ENCODE measurements around the gene DLGAP1.

DLGAP1 gene

DNA sequence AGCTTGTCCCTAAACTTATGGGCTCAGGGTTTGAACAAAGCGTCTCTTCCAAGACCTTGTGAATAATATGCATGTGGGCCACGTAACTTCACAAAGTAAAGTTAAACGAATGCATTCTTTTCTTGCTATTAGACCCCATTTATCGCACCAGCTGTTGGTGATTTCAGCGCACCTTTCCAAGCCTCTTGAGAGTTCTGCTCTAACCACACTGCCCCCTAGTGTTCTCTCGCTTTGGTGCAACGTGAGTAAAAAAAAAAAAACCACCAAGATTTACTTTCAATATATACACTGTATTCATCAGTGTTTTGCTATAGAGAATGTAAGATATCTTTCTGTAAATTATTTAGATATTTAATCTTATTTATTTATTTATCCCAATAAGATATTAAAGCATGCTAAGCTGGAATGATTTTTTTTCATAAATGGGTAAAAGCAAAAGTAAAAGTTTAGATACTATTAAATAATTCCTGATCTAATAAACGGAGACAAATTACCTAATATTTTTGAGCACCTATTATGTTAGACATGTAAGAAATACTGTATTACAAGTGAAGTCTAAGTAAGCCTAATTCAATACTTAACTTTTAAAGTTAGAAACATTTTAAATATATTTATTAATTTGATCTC lies 459.5 kb downstream of the DLGAP1 start:
- no peak for DNase-seq (ENCODE audit: low read depth)

DNA sequence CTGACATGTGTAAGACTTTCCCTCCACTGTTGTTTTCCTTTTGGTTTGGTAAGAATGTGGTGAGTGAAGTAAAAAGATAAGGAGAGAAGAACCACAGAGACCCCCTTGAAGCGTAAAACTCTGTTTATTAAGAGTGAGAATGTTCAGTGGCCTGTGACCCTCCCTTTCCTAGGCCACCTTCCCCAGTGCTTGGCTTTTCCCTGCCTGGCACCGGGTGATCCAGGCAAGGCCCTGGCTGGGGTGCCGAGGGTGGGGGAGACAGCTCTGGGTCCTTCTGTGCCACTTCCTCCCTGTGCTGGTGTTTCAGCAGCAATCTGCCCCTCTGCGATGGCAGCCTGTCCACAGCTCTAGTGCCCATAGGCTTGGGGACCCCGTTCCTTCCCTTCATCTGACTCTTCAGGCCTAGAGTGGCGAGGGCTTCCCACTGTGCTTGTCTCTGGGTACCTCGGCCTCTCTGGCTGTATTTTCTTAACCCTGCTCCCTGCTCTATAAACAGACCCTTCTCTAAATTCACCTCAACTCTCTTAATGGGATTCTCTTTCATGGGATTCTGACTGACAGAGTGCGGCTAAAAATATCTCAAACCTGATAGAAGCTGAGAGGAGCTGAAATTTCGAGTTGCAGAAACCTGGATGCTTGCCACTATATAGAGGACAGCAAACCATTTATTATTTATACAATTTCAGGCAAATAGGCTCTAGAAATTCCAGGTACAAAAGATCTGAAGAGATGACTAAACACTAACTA lies 461.0 kb downstream of the DLGAP1 start:
- DNase-seq (ENCODE audit: low read depth) = no peak

DNA sequence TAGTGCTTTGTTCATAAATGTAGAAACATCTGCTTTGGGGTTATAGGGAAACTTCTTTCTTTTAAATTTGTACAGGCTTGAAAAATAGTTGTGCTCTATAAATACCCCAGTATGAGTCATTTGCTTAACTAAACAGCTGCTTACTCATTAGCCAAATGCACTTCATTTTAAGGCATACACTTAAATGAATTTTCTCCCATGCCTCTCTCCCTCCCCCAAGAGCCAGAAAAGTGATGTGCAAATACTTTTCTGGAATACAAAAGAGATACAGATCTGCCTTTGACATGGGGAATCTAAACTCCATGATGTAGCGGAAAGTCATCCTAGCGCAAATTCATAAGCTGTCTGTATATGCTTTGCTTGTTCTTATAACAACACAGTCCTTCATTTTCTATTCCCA lies 469.4 kb downstream of the DLGAP1 start:
- no peak for DNase-seq (ENCODE audit: low read depth)

DNA sequence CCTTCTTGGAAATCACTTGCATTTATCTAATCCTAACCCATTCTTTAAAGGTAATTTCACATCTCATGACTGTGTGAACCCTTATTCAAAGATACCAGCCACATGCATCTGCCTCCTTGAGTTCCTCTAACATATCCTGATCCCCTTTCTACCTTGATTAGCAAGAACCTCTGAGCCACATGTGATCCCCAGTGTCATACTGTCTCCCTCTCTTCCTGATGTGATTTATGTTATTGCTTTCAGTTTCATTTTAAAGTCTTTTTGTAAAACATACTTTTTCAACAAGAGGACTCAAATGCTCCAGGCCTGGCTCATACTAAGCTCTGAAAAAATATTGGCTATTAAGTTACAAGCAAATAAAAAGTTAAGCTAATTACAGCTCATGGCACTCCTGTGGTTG lies 470.1 kb downstream of the DLGAP1 start:
- no peak for DNase-seq (ENCODE audit: low read depth)

DNA sequence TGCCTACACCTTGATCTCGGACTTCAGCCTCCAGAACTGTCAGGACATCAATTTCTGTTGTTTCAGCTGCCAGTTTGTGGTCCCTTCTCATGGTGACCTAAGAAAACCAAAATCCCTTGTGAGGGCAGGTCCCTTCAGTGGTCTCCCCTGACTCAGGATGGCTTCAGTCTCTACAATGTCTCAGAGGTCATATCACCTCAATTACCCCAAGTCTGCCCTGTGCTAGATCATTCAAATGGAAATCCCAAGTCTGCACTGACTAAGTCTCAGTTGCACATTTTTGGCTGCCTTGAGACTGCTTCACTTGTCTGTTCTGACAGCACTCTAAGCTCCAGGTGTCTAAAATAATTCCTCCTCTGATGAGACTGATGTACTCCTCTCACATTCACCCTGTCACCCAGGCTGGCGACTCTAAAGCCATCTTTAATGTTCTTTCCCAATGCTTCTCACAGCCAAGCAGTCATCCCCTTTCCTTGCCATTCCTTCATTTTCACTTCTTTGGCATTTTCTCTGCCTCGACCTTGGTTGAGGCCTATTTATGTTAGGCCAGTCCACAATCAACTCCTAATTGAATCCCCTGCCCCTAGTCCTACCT lies 470.8 kb downstream of the DLGAP1 start:
- DNase-seq (ENCODE audit: low read depth) = no peak

DNA sequence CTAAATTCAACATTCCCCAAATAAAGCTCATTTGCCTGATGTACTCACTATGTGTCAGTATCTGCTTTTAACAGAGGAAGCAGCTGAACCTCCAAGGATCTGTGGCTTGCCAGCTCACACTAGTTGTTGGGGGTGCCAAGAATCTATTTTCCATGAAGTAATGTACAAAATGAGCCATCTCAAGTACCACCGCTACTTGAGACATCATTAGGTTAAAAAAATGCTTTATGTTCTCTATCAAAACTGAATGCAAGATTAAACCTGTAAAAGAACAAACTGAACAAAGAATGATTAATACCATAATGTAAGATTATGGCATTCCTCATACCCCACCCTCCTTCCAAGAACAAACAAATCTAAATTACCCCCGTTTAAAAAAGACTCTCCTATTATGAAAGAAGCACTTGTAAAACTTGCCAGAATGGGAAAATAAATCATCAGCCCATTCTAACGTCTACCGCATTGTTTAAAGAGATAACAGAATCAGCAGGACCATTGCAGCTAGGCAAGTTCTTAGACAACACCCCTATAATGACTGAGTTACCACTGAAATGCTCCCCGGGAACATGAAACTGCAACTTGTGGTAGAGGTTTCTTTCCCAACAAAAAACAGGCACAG lies 471.6 kb downstream of the DLGAP1 start:
- no peak for DNase-seq (ENCODE audit: low read depth)

DNA sequence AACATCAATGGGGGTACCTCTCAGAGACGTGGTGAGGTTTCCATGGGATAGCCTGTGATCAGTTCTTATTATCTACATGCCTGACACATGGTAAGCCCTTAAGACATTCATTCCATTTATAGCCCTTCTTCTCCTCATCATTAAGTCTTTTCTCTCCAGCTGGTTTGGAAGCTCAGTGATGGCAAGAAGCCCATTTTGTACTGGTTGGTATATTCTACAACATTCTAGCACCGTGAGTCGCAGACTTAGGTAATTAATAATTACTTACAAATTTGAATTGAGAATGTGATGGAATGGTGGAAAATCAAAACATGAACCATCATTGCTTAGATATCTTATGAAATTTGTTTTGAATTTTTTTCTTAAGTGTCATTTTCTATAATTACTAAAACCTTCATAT lies 472.6 kb downstream of the DLGAP1 start:
- no peak for DNase-seq (ENCODE audit: low read depth)

DNA sequence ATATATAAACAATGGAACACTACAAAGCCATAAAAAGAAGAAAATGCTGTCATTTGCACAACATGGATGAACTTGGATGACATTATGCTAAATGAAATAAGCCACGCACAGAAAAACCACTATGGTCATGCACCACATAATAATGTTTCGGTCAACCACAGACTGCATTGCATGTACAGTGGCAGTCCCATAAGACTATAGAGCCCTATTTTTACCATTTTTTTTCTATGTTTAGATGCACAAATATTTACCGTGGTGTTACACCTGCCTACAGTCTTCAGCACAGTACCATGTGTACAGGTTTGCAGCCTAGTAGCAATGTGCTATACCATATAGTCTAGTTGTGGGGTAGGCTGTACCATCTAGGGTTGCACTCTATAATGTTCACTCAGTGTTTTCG lies 476.1 kb downstream of the DLGAP1 start:
- no peak for DNase-seq (ENCODE audit: low read depth)

DNA sequence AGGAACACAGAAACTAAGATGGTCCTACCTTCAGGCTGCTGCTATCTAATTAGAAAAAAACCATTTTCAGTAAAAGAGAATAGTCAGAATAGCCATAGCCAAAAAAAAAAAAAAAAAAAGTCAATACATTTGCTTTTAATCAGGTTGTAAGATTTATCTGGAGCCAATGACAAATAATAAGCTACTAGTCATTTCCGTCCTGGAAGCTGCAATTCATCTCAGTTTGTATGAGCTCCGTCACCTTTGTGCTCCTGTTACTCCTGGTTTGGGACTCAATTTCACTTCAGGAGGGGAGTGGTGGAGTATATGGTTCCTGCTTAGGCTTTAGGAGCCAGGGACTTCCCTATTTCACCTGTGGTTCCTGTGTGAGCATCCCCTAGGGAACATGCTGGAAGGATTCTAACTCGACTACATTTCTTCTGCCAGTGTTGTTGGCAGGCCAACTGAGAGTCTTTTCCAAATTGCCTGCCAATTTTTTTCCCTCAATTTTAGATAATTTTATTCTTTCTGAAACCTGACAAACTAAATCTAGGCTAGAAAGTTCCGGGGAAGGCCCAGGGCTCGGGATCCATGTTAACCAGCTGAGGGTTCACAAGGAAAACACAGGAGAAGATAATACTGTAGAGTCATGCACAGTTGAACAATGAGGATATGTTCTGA lies 481.8 kb downstream of the DLGAP1 start:
- no peak for DNase-seq (ENCODE audit: low read depth)

DNA sequence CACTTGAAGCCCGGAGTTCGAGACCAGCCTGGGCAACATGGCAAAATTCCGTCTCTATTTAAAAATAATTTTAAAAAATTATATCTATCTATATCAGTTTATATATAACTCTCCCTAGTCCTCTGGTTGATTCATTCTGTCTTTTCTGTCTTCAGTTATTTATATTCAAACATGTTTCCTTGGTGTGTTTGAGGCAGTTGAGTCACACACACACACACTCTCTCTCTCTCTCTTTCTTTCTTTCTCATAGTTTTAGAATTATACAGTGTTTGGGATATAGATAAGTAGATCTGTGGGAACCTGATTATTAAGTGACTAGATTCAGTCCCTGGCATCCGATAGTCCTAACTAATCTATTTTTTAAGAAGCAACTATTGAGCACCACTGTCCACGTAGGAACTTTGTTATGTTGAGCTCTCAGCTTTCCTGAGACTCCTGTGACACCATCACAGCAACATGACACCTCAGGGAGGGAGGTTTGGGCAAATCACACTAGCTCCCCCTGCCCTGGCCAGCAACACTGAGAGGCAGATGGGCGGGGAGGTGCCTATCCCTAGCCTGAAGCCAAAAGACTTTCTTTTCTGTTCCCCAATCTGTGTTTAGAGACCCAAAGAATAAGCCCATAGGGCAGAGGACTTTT lies 482.7 kb downstream of the DLGAP1 start:
- no peak for DNase-seq (ENCODE audit: low read depth)

DNA sequence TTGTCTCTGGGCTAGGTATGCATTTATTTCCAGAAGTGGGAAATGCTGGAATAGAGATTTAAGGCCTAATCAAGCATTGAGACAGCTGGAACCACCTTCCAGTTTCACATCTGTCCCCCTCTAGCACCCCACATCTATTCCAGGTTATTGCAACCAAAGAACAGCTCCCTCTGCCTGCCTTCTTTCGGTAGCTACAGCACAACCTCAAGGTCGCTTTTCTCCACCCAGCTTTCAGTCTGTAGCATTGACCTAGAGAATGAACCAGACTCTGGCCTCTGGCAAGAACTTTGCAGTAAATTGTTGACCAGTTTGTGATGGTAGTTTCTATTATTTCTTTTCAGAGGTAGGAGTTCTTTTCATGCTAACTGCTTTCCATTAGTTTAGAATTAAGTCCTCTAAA lies 484.2 kb downstream of the DLGAP1 start:
- DNase-seq (ENCODE audit: low read depth) = no peak

DNA sequence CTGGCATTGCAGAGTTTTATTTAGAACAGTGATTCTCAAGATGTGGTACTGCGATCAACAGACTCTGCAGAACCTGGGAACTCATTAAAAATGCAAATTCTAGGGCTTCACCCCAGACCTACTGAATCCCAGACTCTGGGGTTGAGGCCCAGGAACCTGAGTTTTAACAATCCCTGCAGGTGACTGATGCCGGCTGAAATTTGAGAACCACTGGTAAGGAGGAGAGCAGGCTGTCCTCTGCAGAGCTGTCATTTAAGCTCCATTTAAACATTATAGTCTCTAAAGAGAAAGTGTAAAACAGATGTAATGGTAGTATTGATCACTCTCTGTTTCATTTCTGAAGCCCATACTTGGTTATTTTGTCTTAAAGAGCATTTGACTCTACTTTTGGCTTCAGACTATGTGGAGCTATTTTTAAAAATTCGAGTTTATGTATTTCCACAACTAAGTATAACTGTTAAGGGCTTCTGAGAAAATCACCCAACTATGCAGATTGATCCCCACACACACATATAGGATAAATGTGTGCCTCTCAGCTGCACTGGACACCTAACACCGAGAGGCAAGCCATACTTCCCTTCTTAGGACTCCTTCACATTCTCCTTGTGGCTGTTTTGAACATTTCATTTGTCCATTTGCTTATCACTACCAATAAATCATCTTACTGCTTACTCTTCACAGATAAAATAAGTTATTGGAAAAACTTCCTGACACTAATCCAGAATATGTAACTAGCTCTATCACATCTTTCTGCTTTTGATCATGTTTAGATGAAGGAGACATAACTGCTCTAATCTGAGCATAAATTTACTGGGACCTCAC lies 487.5 kb downstream of the DLGAP1 start:
- DNase-seq (ENCODE audit: low read depth) = no peak

DNA sequence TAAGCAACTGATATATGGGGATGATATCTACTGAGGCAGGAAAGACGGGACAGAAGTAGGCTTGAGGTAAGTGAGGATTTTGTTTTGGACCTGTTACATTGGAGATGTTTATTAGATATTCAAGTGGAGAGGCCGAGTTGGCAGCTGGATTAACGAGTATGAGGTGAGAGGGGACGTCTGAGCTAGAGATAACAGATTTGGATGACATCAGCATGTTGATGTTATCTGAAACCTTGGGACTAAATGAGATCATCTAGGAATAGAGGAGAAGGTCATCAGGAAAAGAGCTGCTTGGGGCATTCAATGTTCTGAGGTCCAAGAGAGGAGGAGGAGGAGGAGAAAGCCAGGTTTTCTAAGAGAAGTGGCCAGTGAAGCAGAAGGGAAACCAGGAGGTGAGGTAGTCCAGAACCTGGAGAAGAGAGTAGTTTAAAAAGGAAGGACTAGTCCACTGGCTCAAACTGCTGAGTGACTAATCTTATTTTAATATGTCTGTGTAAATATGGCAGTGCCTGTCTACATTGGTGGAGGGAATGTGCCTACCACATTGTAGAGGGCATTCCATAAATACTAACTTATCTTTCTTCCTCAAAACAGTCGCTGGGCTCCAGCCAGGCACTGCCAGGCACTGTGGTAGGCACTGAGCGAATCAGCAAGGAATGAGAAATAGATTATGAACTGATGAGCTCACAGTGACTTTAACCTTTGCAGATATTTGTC lies 488.3 kb downstream of the DLGAP1 start:
- no peak for DNase-seq (ENCODE audit: low read depth)

DNA sequence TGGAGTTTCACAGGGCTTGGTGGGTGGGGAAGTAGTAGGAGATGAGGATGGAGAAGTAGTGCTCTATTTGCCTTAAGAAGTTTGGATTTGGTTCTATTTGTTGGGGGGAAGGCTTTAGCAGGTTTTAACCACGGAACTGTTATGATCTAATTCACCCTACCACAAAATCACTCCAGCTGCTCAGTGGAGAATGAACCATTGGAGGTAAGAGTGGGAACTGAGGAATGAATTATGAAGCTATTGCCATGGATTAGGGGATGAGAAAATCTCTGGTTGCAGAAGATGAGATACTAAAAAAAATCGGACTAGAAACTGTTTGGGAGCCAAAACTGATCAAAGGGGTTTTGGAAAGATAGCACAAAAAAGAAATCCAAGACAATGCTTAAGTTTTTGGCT lies 488.9 kb downstream of the DLGAP1 start:
- DNase-seq (ENCODE audit: low read depth) = no peak

DNA sequence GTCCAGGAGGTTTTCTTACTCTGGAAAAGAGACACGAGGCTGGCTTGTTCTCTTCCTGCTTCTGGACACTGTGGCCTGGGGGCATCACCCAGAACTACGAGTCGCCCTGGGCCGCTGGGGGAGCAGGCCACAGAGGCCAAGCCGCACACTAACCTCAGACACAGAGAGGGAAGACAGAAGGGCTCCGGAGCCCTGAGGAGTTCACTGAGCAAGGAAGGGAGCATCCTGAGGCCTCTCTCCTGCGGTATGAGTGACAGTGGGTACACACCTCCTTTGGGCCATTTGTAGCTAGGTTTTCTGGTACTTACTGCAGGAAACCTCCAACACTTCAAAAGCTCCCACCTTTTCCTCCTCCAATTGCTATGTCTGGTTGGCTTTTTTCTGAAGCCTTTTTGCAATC lies 494.1 kb downstream of the DLGAP1 start:
- no peak for DNase-seq (ENCODE audit: low read depth)

DNA sequence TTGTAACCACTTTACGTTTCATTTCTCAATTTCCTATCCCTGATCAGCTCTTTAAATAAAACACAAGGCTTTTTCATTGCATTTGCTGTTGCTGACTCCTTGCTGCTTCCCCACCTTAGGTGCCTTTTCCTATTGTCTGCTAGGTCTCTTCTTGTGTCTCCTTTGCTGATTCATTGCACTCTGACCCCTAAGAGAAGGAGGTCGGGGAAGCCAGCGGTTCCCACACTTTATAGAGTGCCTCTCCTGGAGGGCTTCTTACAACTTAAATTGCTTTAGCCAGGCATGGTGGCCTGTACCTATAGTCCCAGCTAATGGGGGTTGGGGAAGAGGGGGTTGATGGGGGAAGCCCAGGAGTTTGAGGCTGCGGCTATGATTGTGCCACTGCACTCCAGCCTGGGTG lies 495.0 kb downstream of the DLGAP1 start:
- DNase-seq (ENCODE audit: low read depth) = no peak

DNA sequence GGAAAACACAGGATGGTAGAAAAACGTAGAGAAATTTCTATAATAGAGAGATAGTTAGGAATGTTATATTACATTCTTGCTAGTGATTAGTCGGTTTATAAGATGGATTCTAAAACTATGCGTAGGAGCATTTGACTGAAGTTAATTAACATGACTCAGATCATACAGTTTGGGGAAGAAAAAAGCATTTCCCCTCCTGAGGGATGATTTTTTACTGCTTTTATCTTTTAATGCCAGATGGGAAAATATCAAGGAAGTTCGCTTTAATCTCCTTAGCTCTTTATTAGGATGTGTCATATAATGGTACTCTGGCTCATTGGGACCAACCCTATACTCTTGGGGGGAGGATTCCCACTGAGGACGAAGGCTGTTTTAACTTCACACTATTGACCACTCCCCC lies 503.1 kb downstream of the DLGAP1 start:
- no peak for DNase-seq (ENCODE audit: low read depth)

DNA sequence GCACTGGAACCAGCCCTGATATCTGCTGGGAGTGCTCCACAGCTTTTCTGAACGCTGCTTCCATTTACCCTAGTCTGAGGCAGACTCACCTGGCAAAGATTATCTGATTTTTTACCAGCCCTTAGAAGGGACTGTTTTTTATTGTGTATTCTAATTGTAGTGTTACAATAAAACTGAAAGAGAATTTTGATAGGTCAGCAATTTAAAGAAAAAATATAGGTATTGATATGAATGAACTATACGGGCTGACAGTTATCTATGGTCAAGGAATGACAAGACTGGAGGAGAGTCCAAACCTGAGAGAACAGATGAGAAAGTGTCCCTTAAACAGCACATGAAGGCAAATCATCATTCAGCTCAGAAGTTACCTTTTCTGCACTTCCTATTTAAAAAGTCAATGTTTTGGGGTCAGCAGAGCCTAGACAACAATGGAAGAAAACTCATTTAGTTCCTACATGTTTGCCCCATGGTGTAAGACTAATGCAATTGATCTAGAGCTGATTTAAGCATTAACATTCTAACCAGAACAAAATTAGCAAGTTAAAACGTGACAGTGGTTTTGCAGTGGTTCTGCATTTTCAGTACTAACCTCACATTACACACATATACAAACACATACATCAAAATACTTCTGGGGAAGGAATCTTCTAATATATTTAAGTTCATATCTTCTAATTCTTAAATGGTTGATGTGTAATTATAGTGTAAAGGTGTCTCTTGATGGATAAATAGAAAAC lies 504.3 kb downstream of the DLGAP1 start:
- DNase-seq (ENCODE audit: low read depth) = no peak

DNA sequence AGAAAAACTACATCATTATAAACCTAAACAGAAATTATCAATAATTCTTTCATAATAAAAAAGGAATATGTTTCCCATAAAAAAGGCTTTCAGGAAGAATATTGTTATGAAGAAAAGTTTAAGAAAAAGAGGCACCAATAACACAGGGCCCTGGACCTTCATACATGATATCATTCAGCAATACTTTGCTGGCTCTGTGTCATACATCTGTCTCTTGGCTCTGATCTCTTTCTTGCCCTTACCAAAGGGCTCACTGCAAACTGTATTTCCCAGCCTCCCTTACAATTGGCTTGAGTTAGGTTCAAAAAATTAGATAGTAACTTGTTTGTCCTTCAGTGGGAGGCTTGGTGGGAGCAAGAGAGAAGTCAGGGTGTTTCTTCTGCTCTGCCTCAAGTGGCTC lies 506.1 kb downstream of the DLGAP1 start:
- no peak for DNase-seq (ENCODE audit: low read depth)

DNA sequence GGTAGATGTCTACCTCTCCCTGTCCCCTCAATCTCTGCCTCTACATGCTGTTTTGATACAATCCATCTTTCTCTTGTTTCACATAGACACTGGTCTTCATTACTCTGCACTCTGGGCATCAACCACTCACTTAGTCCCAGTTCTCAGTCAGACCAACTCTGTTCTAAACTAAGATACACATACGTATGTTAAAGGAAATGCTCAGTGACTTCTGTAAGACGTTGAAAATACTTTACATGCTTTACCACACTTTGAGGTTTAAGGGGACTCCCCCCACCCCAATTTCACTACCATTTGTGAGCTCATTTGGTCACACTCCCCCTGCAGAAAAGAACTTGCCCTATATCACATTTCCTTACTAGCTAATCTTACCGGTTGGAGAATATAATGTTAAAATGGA lies 507.7 kb downstream of the DLGAP1 start:
- no peak for DNase-seq (ENCODE audit: low read depth)
